ENCODE results near the gene ARHGAP24.

GRCh38 chr4:85650908-85651307 is 176.0 kb downstream of the ARHGAP24 start:
- no peak for TF ChIP-seq EZH2 (IDR thresholded peaks at IDR 0.05; ENCODE audit: borderline replicate concordance, low read depth, low read length, severe bottlenecking)
- TF ChIP-seq CTCF (IDR thresholded peaks at IDR 0.05; ENCODE audit: extremely low read depth in 1 of 2, insufficient read depth in 1 of 2, low read depth in 1 of 2, low read length in 2 of 2), result no peak
- no peak for TF ChIP-seq POLR2AphosphoS5 (IDR thresholded peaks at IDR 0.05; ENCODE audit: insufficient read depth, low read depth, low read length)
- no peak for TF ChIP-seq MYC (IDR thresholded peaks at IDR 0.05; ENCODE audit: low read depth, low read length)
- no peak for TF ChIP-seq POLR2A (IDR thresholded peaks at IDR 0.05; ENCODE audit: low read depth, low read length)
- TF ChIP-seq FOS (IDR thresholded peaks at IDR 0.05; ENCODE audit: borderline replicate concordance, insufficient read depth, low read length), result no peak
- TF ChIP-seq MAX (IDR thresholded peaks at IDR 0.05; ENCODE audit: insufficient read depth, insufficient read length), result no peak
- TF ChIP-seq JUN (IDR thresholded peaks at IDR 0.05; ENCODE audit: borderline replicate concordance, insufficient read depth, insufficient read length, low read depth), result no peak

All from endothelial cell of umbilical vein (primary cell).